Hypothalamus (tissue), 51 donors: Measurements from ENCODE around the gene HPCAL1.

Experiments used
- DNase-seq, 51 donors: peaks; one replicate each; lab custom pipeline; 2025; lab: John Stamatoyannopoulos, UW

HPCAL1 gene

DNA sequence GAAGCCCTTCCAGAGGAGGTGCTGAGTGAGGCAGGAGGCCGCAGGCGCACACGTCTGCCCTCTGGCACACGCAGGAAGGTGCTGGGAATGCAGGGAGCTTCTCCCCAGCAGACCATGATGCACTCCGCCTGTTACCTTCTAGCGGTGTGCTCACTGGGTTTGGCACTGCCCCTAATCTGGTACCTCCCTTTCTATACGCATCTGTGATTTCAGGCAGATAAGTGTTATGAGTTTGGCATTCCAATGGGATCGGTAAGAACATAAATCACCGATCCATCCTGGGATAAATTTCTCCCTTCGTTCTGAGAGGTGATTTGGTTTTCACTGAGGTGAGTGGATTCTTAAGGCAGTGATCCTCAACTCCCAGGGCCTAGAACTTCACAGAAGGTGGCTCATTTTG is 110.8 kb downstream of the HPCAL1 start:
- no peak for DNase-seq

GRCh38 chr2:10413991-10414451 is 111.3 kb downstream of the HPCAL1 start:
- DNase-seq, result peak in 3 of 51 donors; percentile 16 to 42 (median 28)

GRCh38 chr2:10414591-10414990 is 111.9 kb downstream of the HPCAL1 start:
- peak in 1 of 51 donors; percentile 8 for DNase-seq

DNA sequence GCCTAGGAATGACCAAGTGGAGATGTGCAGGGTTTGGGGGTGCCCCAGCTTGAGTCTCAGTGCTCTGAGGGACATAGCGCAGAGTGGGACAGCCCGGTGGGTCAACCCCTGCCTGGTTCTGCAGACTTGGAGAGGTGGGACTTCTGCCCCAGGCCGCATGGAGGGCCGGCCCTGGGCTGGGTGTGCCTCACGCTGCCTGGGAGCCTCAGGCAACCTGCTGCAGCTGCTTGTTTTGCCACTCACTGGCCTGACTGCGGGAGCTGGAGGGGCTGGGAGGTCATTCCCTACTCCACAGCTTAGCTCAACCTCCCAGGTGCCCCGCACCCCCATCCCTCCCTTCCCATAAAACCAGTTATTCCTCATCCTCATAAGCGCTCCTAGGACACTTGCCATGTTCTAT is 112.3 kb downstream of the HPCAL1 start:
- no peak for DNase-seq

GRCh38 chr2:10415640-10416039 is 112.9 kb downstream of the HPCAL1 start:
- no peak for DNase-seq

DNA sequence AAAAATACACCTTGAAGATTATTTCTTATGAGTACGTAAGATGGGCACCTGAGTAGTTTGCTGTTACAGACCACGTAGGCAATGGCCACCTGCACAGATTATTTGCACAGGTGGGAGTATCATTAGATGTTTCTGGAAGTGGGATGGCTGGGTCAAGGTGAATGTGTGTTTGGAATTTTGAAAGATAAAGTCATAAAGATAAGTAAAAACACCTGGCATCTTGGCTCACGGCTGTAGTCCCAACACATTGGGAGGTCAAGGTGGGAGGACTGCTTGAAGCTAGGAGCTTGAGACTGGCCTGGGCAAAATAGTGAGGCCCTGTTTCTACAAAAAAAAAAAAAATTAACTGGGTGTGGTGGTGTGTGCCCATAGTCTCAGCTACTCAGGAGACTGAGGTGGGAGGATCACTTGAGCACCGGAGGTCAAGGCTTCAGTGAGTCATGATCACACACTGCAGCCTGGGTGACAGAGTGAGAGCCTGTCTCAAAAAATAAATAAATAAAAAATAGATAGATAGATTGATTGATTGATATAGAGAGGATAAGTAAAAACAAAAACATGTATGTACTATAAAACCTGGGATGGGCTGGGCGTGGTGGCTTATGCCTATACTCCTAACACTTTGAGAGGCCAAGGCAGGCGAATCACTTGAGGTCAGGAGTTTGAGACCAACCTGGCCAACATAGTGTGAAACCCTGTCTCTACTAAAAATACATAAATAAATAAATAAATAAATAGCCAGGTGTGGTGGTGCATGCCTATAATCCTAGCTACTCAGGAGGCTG is 115.0 kb downstream of the HPCAL1 start:
- DNase-seq, result no peak

DNA sequence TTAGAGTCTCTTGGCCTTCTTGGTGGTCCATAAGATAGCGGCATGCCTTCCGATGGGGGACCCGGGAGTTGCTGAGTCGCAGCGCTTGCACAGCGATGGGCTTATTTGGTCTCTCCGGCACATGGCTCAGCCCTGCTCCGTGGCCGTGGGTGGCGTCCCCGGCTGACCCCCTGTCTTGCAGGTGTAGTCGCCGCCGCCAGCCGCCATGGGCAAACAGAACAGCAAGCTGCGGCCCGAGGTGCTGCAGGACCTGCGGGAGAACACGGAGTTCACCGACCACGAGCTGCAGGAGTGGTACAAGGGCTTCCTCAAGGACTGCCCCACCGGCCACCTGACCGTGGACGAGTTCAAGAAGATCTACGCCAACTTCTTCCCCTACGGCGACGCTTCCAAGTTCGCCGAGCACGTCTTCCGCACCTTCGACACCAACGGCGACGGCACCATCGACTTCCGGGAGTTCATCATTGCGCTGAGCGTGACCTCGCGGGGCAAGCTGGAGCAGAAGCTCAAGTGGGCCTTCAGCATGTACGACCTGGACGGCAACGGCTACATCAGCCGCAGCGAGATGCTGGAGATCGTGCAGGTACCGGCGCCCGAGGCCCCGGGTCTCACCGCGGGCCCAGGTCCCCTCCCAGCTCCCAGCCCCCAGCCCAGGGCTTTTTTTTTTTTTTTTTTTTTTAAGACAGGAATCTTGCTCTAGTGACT is 117.0 kb downstream of the HPCAL1 start:
- no peak for DNase-seq

DNA sequence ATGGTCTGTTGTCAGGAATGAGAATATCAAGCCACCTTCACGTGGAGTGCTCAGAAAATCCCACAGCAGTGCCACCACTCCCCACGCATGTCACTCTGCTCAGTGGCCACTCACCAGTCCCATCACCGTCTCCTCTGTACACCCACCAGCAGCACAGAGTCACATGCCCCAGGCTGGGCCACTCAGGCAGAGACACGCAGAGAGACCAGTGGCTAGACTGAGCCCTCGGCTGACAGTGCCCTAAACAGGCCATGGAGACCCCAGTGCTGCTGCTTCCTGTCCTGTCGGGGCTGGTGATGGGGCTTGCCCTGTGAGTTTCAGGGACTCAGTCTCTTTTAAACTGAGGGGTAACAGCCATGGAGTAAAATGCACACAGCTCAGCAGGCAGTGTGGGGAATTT is 119.5 kb downstream of the HPCAL1 start:
- no peak for DNase-seq

GRCh38 chr2:10422732-10423399 is 120.2 kb downstream of the HPCAL1 start:
- DNase-seq, result no peak

DNA sequence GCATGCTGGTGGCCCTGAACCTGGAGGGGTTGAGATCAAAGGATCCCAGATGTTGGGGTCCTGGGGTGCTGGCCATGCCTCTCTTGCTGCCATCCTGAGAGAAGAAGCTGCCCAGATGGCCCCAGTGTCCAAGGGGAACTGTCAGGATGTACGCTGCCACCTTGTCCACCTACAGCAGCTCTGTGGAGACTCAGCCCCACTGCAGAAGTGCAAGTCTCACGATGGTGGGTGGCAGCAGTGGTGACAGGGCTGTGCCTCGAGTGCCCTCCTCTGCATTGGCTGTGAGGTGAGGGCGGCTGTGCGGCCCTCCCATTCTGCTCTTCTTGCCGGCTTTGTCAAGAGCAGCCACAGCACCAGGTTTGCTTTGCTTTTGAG is 120.7 kb downstream of the HPCAL1 start:
- no peak for DNase-seq

DNA sequence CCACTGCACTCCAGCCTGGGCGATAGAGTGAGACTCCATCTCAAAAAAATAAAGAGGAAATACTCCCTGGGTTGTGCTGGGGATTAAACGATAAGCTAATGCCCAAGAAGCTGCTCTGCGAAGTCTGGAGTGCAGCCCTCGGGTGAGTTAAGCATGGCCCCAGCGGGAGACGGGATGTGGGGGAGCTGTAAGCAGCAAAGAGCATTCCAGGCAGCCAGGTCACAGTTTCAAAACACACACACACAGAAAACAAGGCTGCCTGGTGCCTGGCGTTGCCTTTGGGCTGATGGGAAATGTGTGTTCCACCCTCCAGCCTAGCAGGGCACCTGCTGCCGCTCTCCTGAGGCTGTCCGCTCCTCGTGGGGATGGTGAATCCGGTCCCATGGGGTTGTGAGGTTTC is 121.3 kb downstream of the HPCAL1 start:
- DNase-seq, result no peak

- DNase-seq, result no peak
Observed at GRCh38 chr2:10424916-10425505, 122.3 kb downstream of the HPCAL1 start.

GRCh38 chr2:10425699-10426098 is 123.0 kb downstream of the HPCAL1 start:
- DNase-seq, result no peak

DNA sequence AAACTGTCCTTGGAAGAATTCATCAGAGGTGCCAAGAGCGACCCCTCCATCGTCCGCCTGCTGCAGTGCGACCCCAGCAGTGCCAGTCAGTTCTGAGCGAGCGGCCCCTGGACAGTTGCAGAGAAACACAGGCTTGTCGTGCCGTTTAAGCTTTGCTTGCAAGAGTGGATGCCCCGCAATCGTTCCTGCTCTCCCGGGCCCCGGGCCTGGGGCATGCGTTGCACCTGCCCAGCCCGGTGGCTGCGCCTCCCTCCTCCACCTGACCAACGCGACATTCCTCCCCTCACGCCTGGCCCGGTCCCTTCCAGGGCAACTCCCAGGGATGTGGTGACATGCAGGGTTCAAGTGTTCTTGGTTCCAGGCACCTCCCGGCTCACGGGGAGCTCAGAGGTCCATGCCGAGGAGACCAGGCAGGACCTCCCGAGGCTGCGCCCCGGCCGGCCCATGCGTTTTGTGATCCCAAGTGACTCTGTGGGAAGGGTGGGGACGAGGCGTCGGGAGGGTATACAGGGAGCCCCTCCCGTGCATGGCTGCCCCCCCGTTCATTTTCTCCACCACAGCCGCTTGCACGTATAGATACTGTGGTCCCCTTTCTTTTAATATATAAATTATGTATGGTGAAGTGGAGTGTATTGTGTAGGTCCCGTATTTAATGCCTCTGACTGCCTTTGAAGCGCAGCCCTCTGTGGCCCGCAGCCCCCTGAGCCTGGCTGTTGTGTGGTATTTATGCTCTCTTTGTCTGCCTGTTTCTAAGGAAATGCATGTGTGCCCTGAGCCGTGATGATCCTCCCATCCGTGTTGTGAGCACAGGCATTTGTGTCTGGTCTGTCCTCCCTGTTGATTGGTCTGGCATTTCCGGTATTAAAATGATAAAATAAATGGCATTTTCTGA is 124.3 kb downstream of the HPCAL1 start:
- no peak for DNase-seq

DNA sequence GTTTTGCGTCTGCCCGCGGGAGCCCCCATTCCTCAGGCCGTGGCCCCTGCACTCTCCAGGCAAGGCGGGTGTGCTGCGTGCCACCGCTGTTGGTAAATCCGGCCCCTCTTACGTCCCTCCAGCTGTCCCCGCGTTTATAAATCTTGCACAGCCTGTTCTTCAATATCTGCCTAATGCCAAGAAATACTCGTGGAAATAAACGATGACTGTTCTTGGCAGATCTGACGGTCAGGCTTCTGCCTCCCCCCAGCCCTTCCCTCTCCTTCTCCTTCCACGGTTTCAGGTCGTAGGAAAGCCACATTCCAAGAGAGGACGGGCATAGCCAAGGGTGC is 124.9 kb downstream of the HPCAL1 start:
- DNase-seq, result no peak

- DNase-seq, result no peak
Observed at GRCh38 chr2:10428355-10428754, 125.7 kb downstream of the HPCAL1 start.

DNA sequence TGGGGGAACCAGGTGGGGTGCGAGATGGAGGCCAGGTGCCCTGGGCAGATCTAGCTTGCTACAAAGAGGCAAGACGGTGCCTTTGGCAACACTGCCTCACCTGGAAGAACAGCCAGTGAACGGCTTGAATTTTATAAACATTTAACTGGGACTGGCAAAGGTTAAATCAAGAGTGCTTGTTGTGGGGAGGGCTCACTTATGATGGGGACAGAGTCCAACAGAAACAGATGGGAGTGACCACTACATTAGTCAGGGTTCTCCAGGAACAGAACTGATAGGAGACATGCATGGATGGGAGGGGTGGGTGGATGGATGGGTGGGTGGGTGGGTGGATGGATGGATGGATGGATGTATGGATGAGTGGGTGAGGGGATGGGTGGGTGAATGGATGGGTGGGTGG is 126.2 kb downstream of the HPCAL1 start:
- no peak for DNase-seq

DNA sequence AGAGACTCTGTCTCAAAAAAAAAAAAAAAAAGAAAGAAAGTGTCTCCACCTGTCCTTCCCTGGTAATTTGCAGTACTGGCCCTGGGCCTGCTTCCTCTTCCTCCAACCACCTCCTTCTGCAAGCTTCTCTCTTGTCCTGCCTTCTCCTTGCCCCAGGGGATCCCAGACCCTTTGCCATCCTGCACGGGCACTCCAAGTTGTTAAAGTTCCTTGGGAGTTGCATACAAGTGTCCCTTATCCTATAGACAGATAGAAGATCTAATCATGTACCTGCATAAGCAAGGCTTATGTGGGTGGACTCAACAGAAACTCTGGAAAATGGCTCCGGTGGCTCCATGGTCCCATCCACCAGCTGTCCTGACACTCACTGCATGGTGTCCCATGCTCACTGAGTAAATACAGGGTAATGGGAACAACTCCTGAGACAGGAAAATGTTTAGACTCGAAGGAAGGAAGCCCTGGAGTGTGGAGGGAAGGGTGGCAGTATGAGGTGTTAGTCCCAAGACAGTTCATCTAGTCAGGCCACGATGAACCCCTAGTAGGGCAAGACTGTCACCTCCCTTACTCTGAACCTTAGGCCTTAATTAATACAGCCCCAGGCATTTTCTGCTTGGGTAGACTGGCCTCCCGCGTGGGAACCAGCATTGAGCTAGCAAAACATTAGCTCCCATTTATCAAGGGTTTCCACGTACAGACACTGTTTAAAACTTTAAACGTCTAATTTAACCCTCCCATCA is 128.3 kb downstream of the HPCAL1 start:
- no peak for DNase-seq

GRCh38 chr2:10431797-10432196 is 129.1 kb downstream of the HPCAL1 start:
- DNase-seq, result no peak
